ENCODE data around the gene CNPY1. TPM values are rescaled to one million over a fixed set of nuclear protein-coding genes. Genes with fewer than 3 reads are reported as not detected.

The CNPY1 gene
- total and polyA plus RNA-seq, 2 of the 8 experiments (the other 6 are each of a cell fraction or from before 2014, with no cell fraction given) = not detected

GRCh38 chr7:155520114-155520513, 26.2 kb downstream of the CNPY1 start (continued):
- TF ChIP-seq CREB1 (IDR thresholded peaks at IDR 0.05) (no peak), SRF (IDR thresholded peaks at IDR 0.05; ENCODE audit: low read depth, low read length) (no peak), POLR2A (IDR thresholded peaks at IDR 0.05; ENCODE audit: control extremely low read depth in 1 of 2, low read depth in 2 of 2, low read length in 2 of 2) (no peak), CHD7 (IDR thresholded peaks at IDR 0.05; ENCODE audit: insufficient replicate concordance, low read length) (no peak)

Data from H1 (cell line).